Astrocyte of the cerebellum (primary cell): ENCODE data around the gene GAL.

Source experiments
- DNase-seq: peaks from one replicate; pipeline ENCODE4 v3.0.0-alpha.2; 2011; ENCODE audit warnings: low read depth
- H3K4me3 ChIP-seq: 2 replicates; pipeline ENCODE4 v1.5.1; 2011; ENCODE audit warnings: mild to moderate bottlenecking, low read depth, low read length, moderate library complexity
- CTCF ChIP-seq: IDR thresholded peaks from 2 replicates; pipeline ENCODE4 v1.5.1; 2012; ENCODE audit warnings: low read length, low read depth, moderate library complexity, mild to moderate bottlenecking; ENCODE audit errors: missing control alignments
- in situ Hi-C: cut with HindIII; loops from 2 replicates; pipeline ENCODE4 v1.10.0; 2017; ENCODE audit warnings: low sequenced_read_pairs

GAL gene

GRCh38 chr11:68707527-68707926 lies 23.2 kb downstream of the GAL start:
- TF ChIP-seq CTCF: no peak
- in situ Hi-C loops: no loop called here
- DNase-seq: no peak
- no peak overlapping the region for H3K4me3 ChIP-seq

- in situ Hi-C loops: no loop called here
These were observed 24.7 kb downstream of the GAL start for GRCh38 chr11:68709062-68709461.

GRCh38 chr11:68710409-68710808 lies 26.1 kb downstream of the GAL start:
- in situ Hi-C loops: loop anchor here (5.0 kb wide), 1 partner anchor 47 kb away; no protein-coding TSS in a partner anchor
- DNase-seq: no peak
- no peak for TF ChIP-seq CTCF
- no peak overlapping the region for H3K4me3 ChIP-seq

More at GRCh38 chr11:68709062-68709461, 24.7 kb downstream of the GAL start:
- TF ChIP-seq CTCF: no peak
- H3K4me3 ChIP-seq: no peak overlapping the region
- DNase-seq: no peak

GRCh38 chr11:68711114-68711513 lies 26.8 kb downstream of the GAL start:
- DNase-seq: no peak
- in situ Hi-C loops: loop anchor here (5.0 kb wide), 1 partner anchor 46 kb away; no protein-coding TSS in a partner anchor
- no peak for TF ChIP-seq CTCF
- H3K4me3 ChIP-seq: no peak overlapping the region

GRCh38 chr11:68714060-68714856 lies 29.9 kb downstream of the GAL start:
- no peak for TF ChIP-seq CTCF
- in situ Hi-C loops: loop anchor here (5.0 kb wide), 1 partner anchor 43 kb away; no protein-coding TSS in a partner anchor
- DNase-seq: no peak
- H3K4me3 ChIP-seq: no peak overlapping the region

GRCh38 chr11:68715456-68716122 lies 31.2 kb downstream of the GAL start:
- H3K4me3 ChIP-seq: no peak overlapping the region

More at GRCh38 chr11:68715456-68716122, 31.2 kb downstream of the GAL start:
- DNase-seq: no peak
- in situ Hi-C loops: no loop called here
- TF ChIP-seq CTCF: no peak
